Astrocyte (in vitro differentiated cells and primary cell): ENCODE results near the gene NDUFS8. TPM values are rescaled to one million over a fixed set of nuclear protein-coding genes. Genes with fewer than 3 reads are reported as not detected.

ENCODE experiments used
- DNase-seq: peaks from one replicate; pipeline ENCODE4 v3.0.0-alpha.2; 2010; ENCODE audit warnings: low read depth
- FAIRE-seq: peaks from 2 replicates; lab custom pipeline; 2011; peaks lifted over from hg19 to GRCh38; lab: Jason Lieb, UNC
- H2AFZ ChIP-seq: 2 replicates; pipeline ENCODE4 v1.6.0; 2012; ENCODE audit warnings: low read depth, low read length, inconsistent platforms
- H3K27ac ChIP-seq: 2 replicates; pipeline ENCODE4 v1.5.1; 2011; ENCODE audit warnings: low read depth, low read length, inconsistent platforms
- H3K27me3 ChIP-seq: 2 replicates; pipeline ENCODE4 v1.6.0; 2011; ENCODE audit warnings: low read length, inconsistent platforms; ENCODE audit not compliant: insufficient read depth
- H3K36me3 ChIP-seq: 2 replicates; pipeline ENCODE4 v1.5.1; 2011; ENCODE audit warnings: low read length, inconsistent platforms; ENCODE audit not compliant: insufficient read depth
- H3K4me1 ChIP-seq: 2 replicates; pipeline ENCODE4 v1.5.1; 2011; ENCODE audit warnings: low read length, inconsistent platforms; ENCODE audit not compliant: insufficient read depth
- H3K4me2 ChIP-seq: 2 replicates; pipeline ENCODE4 v1.6.0; 2012; ENCODE audit warnings: low read length, inconsistent platforms
- H3K4me3 ChIP-seq: 2 replicates; pipeline ENCODE4 v1.5.1; 2011; ENCODE audit warnings: low read depth, mild to moderate bottlenecking, low read length, inconsistent platforms; ENCODE audit not compliant: insufficient read depth
- H3K79me2 ChIP-seq: 2 replicates; pipeline ENCODE4 v1.6.0; 2012; ENCODE audit warnings: mild to moderate bottlenecking, low read length, inconsistent platforms; ENCODE audit not compliant: insufficient read depth
- H3K9ac ChIP-seq: 2 replicates; pipeline ENCODE4 v1.6.0; 2012; ENCODE audit warnings: mild to moderate bottlenecking, low read length, inconsistent platforms
- H3K9me3 ChIP-seq: 2 replicates; pipeline ENCODE4 v1.5.1; 2012; ENCODE audit warnings: low read depth, mild to moderate bottlenecking, low read length, inconsistent platforms; ENCODE audit not compliant: insufficient read depth
- H4K20me1 ChIP-seq: 2 replicates; pipeline ENCODE4 v1.6.0; 2012; ENCODE audit warnings: low read length, inconsistent platforms; ENCODE audit not compliant: insufficient read depth
- H3K27ac Mint-ChIP-seq: one replicate; pipeline ENCODE4 v1.8.0; 2021; ENCODE audit warnings: mild to moderate bottlenecking, mixed read lengths; ENCODE audit not compliant: unreplicated experiment
- H3K27me3 Mint-ChIP-seq: one replicate; pipeline ENCODE4 v1.8.0; 2021; ENCODE audit warnings: low read depth, mixed read lengths; ENCODE audit not compliant: unreplicated experiment
- H3K36me3 Mint-ChIP-seq: one replicate; pipeline ENCODE4 v1.8.0; 2021; ENCODE audit warnings: low read depth, mixed read lengths; ENCODE audit not compliant: unreplicated experiment
- H3K4me1 Mint-ChIP-seq: one replicate; pipeline ENCODE4 v1.8.0; 2021; ENCODE audit warnings: low read depth, mixed read lengths; ENCODE audit not compliant: unreplicated experiment
- H3K4me3 Mint-ChIP-seq: one replicate; pipeline ENCODE4 v1.8.0; 2021; ENCODE audit warnings: mild to moderate bottlenecking, moderate library complexity, mixed read lengths; ENCODE audit not compliant: unreplicated experiment
- H3K9me3 Mint-ChIP-seq: one replicate; pipeline ENCODE4 v1.8.0; 2021; ENCODE audit warnings: mild to moderate bottlenecking, mixed read lengths; ENCODE audit not compliant: unreplicated experiment
- EZH2 ChIP-seq: IDR thresholded peaks from 2 replicates; pipeline ENCODE4 v1.6.1; 2012; ENCODE audit warnings: mild to moderate bottlenecking, low read length, inconsistent platforms; ENCODE audit not compliant: insufficient read depth
- total RNA-seq: library from RNA; stranded (reverse); gene quantifications from 2 replicates; pipeline ENCODE4 v1.2.1, GENCODE V29; 2021
- TF ChIP-seq, protein P1 (sequence below): IDR thresholded peaks from 2 replicates; pipeline ENCODE4 v1.5.1; 2011; ENCODE audit warnings: low read depth, mild to moderate bottlenecking, inconsistent platforms, low read length, moderate library complexity; ENCODE audit not compliant: insufficient read depth

The NDUFS8 gene
- total RNA-seq, 1 donor from 2014 or later, result 159 TPM

DNA sequence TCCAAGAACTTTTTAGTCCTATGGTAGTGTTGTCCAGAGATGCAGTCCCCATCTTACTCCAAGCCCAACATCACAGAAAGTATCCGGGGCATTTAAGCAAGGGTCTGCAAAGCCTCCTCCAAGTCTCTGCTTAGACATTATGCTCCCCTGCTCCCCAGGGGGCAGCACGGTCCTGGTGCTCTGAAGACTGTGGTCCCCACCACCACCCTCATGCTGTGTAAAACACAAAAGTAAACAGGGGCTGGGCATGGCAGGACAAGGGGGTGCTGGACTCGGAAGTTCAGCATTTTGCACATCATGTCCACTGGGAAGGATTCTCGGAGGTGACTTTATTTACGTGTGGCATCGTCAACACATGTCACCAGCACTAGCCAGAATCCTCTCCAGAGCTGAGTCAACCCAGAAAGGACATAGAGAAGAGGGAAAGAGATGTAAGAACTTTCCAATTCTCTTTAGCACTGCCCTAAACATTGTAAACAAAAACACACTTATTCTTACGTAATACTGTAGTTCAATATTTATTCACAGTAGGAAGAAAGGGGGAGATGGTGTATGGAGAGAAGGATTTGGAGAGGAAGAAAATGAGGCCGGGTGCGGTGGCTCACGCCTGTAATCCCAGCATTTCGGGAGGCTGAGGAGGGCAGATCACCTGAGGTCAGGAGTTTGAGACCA is 46.0 kb downstream of the NDUFS8 start:
- TF ChIP-seq, protein P1, sequence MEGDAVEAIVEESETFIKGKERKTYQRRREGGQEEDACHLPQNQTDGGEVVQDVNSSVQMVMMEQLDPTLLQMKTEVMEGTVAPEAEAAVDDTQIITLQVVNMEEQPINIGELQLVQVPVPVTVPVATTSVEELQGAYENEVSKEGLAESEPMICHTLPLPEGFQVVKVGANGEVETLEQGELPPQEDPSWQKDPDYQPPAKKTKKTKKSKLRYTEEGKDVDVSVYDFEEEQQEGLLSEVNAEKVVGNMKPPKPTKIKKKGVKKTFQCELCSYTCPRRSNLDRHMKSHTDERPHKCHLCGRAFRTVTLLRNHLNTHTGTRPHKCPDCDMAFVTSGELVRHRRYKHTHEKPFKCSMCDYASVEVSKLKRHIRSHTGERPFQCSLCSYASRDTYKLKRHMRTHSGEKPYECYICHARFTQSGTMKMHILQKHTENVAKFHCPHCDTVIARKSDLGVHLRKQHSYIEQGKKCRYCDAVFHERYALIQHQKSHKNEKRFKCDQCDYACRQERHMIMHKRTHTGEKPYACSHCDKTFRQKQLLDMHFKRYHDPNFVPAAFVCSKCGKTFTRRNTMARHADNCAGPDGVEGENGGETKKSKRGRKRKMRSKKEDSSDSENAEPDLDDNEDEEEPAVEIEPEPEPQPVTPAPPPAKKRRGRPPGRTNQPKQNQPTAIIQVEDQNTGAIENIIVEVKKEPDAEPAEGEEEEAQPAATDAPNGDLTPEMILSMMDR, result no peak
- TF ChIP-seq EZH2, result no peak
- Histone ChIP-seq H3K36me3 (no peaks in the 10 kb centered on the region), H3K4me2 (no peak overlapping the region), H3K4me3 (no peak overlapping the region), H3K79me2 (no peaks in the 10 kb centered on the region), H4K20me1 (no peaks in the 10 kb centered on the region), H3K9ac (no peak overlapping the region), H3K27me3 (no peaks in the 10 kb centered on the region), H3K4me1 (no peaks in the 10 kb centered on the region), H2AFZ (no peak overlapping the region), H3K27ac (no peak overlapping the region), H3K9me3 (no peaks in the 10 kb centered on the region)
- H3K27me3 Mint-ChIP-seq, result no peaks in the 10 kb centered on the region
- peaks cover 34% of the 10 kb centered on the region for H3K36me3 Mint-ChIP-seq
- H3K4me1 Mint-ChIP-seq, result peaks cover 3% of the 10 kb centered on the region
- no peak overlapping the region for H3K27ac Mint-ChIP-seq
- no peak overlapping the region for H3K4me3 Mint-ChIP-seq
- no peaks in the 10 kb centered on the region for H3K9me3 Mint-ChIP-seq
- DNase-seq, result no peak
- no peak for FAIRE-seq

DNA sequence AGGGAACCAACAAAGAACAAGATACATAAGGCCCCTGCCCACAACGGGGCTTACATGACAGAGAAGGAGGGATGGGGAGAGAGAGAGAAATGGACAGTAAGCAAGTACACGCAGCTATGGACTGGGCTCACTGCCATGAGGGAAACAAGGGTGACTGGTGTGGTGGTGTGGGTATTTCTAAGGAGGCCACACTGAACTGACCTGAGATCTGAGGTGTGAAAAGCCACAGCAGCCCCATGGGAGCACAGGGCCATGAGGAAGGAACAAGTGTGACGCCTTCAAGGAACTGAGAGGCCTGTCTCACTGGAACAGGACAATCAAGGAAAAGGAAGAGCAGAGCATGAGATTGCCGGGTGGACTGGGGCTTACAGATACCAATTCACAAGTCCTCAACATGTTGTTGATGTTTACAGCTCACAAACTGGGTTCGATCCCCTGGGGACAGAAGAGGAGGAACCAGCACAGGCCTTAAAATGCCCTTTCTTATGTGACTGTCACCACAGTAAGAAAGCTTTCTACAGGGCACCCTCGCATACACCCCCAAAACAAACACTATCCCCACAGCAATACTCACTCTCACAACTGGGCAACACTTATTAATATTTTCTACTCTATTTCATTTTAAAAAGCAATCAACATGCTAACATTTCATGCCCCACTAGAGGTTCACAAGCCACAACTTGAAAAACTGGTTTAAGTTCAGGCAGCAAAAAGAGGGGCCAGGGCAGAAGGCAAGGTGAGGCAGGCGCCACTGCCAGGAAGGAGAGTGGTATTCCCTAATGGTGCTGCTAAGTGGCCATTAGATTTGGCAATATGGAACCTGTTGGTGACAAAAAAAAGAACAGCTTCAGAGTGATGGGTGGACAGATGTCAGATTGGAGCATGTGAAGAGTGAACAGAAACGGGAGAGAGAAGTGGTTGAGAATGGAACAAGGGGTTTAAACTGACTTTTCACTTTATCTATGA is 47.4 kb downstream of the NDUFS8 start:
- no peak for FAIRE-seq
- Histone ChIP-seq H3K4me1 (no peaks in the 10 kb centered on the region), H3K79me2 (no peaks in the 10 kb centered on the region), H3K36me3 (no peaks in the 10 kb centered on the region), H3K9me3 (no peaks in the 10 kb centered on the region), H3K27me3 (no peaks in the 10 kb centered on the region), H3K4me2 (no peak overlapping the region), H4K20me1 (no peaks in the 10 kb centered on the region), H2AFZ (no peak overlapping the region), H3K4me3 (no peak overlapping the region), H3K9ac (no peak overlapping the region), H3K27ac (no peak overlapping the region)
- Mint-ChIP-seq H3K4me3 (no peak overlapping the region), H3K27ac (no peak overlapping the region), H3K27me3 (no peaks in the 10 kb centered on the region), H3K4me1 (peaks cover 9% of the 10 kb centered on the region), H3K36me3 (peaks cover 32% of the 10 kb centered on the region), H3K9me3 (no peaks in the 10 kb centered on the region)
- DNase-seq, result no peak
- TF ChIP-seq EZH2, result no peak
- TF ChIP-seq, protein P1, result no peak
